Stimulated activated naive CD8-positive, alpha-beta T cell treated with anti-CD3 and anti-CD28 coated beads, Interleukin-15, amount 100 ng/mL, for 72 hours (primary cell): Measurements from ENCODE around the gene WDFY3.

Experiments
- ATAC-seq: fragments of 150-1000 bp; cut with Tn5 transposase; 2 replicates; pipeline ENCODE4 v1.10.0; 2021; ENCODE audit warnings: mild to moderate bottlenecking, moderate library complexity
- DNase-seq, 2 donors: peaks; one replicate each; pipeline ENCODE4 v3.0.0; 2021 to 2022
- H3K27ac Mint-ChIP-seq, 2 donors: one replicate each; pipeline ENCODE4 v1.8.0; 2022; ENCODE audit warnings: mild to moderate bottlenecking in 2 of 2, mixed read lengths in 2 of 2, moderate library complexity in 2 of 2
- H3K27me3 Mint-ChIP-seq: one replicate; pipeline ENCODE4 v1.8.0; 2022; ENCODE audit warnings: mixed read lengths
- H3K4me1 Mint-ChIP-seq: one replicate; pipeline ENCODE4 v1.8.0; 2022; ENCODE audit warnings: mild to moderate bottlenecking, mixed read lengths
- H3K4me3 Mint-ChIP-seq, 2 donors: one replicate each; pipeline ENCODE4 v1.8.0; 2022; ENCODE audit warnings: mild to moderate bottlenecking in 2 of 2, mixed read lengths in 2 of 2, moderate library complexity in 1 of 2
- H3K9me3 Mint-ChIP-seq, 2 donors: one replicate each; pipeline ENCODE4 v1.8.0; 2022; ENCODE audit warnings: mixed read lengths in 2 of 2

WDFY3 gene

DNA sequence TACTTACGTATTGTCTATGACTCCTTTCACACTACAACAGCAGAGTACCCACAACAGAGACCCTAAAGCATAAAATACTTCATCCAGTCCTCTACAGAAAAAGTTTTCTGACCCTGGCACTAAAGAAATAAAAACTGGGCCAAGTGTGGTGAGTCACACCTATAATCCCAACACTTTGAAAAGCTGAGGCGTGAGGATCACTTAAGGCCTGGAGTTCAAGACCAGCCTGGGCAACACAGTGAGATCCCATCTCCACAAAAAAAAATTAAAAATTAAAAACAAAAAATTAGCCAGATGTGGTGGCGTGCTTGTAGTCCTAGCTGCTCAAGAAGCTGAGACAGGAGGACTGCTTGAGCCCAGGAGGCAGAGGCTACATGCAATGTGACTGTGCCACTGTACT lies 66.9 kb downstream of the WDFY3 start:
- no peaks in the 10 kb centered on the region for H3K9me3 Mint-ChIP-seq
- no peak for DNase-seq
- H3K4me3 Mint-ChIP-seq = no peak overlapping the region
- no peak for ATAC-seq
- H3K4me1 Mint-ChIP-seq = no peaks in the 10 kb centered on the region
- H3K27me3 Mint-ChIP-seq = no peaks in the 10 kb centered on the region
- no peak overlapping the region for H3K27ac Mint-ChIP-seq

- DNase-seq (no peak), ATAC-seq (no peak)
- H3K4me1 Mint-ChIP-seq = no peaks in the 10 kb centered on the region
- no peaks in the 10 kb centered on the region for H3K27me3 Mint-ChIP-seq
- H3K9me3 Mint-ChIP-seq = no peaks in the 10 kb centered on the region
- no peak overlapping the region for H3K4me3 Mint-ChIP-seq
- H3K27ac Mint-ChIP-seq = no peak overlapping the region
Measured at GRCh38 chr4:84897516-84897915, 69.0 kb downstream of the WDFY3 start.

GRCh38 chr4:84895283-84895682 lies 71.2 kb downstream of the WDFY3 start:
- H3K9me3 Mint-ChIP-seq = no peaks in the 10 kb centered on the region
- no peaks in the 10 kb centered on the region for H3K4me1 Mint-ChIP-seq
- ATAC-seq (no peak), DNase-seq (no peak)
- H3K27ac Mint-ChIP-seq = no peak overlapping the region
- no peak overlapping the region for H3K4me3 Mint-ChIP-seq
- H3K27me3 Mint-ChIP-seq = no peaks in the 10 kb centered on the region

DNA sequence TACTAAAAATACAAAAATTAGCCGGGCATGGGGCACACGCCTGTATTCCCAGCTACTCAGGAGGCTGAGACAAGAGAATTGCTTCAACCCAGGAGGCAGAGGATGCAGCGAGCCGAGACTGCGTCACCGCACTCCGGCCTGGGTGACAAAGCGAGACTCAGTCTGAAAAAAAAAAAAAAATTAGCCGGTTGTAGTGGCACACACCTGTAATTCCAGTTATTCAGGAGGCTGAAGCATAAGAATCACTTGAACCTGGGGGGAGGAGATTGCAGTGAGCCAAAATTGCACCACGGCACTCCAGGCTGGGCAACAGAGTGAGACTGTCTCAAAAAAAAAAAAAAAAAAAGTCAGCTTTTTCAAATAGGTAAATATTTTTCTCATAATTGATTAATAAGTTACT lies 71.9 kb downstream of the WDFY3 start:
- H3K27me3 Mint-ChIP-seq = no peaks in the 10 kb centered on the region
- DNase-seq (no peak), ATAC-seq (no peak)
- H3K4me3 Mint-ChIP-seq = no peak overlapping the region
- H3K27ac Mint-ChIP-seq = no peak overlapping the region
- H3K4me1 Mint-ChIP-seq = no peaks in the 10 kb centered on the region
- no peaks in the 10 kb centered on the region for H3K9me3 Mint-ChIP-seq

GRCh38 chr4:84892950-84893349 lies 73.5 kb downstream of the WDFY3 start:
- Mint-ChIP-seq H3K27me3 (no peaks in the 10 kb centered on the region), H3K4me3 (no peak overlapping the region), H3K9me3 (no peaks in the 10 kb centered on the region), H3K4me1 (no peaks in the 10 kb centered on the region), H3K27ac (no peak overlapping the region)
- DNase-seq (no peak), ATAC-seq (no peak)

GRCh38 chr4:84887824-84888223 lies 78.7 kb downstream of the WDFY3 start:
- no peak for DNase-seq
- no peak overlapping the region for H3K4me3 Mint-ChIP-seq
- H3K27ac Mint-ChIP-seq = no peak overlapping the region
- no peaks in the 10 kb centered on the region for H3K27me3 Mint-ChIP-seq
- H3K4me1 Mint-ChIP-seq = no peaks in the 10 kb centered on the region
- ATAC-seq = no peak
- no peaks in the 10 kb centered on the region for H3K9me3 Mint-ChIP-seq

- Mint-ChIP-seq H3K4me1 (no peaks in the 10 kb centered on the region), H3K27me3 (no peaks in the 10 kb centered on the region), H3K27ac (no peak overlapping the region), H3K4me3 (no peak overlapping the region), H3K9me3 (no peaks in the 10 kb centered on the region)
- ATAC-seq = no peak
- DNase-seq = no peak
Measured at GRCh38 chr4:84879651-84880200, 86.8 kb downstream of the WDFY3 start.

GRCh38 chr4:84878546-84878945 lies 87.9 kb downstream of the WDFY3 start:
- Mint-ChIP-seq H3K27me3 (no peaks in the 10 kb centered on the region), H3K27ac (no peak overlapping the region), H3K4me3 (no peak overlapping the region), H3K9me3 (no peaks in the 10 kb centered on the region), H3K4me1 (no peaks in the 10 kb centered on the region)
- DNase-seq (no peak), ATAC-seq (no peak)

DNA sequence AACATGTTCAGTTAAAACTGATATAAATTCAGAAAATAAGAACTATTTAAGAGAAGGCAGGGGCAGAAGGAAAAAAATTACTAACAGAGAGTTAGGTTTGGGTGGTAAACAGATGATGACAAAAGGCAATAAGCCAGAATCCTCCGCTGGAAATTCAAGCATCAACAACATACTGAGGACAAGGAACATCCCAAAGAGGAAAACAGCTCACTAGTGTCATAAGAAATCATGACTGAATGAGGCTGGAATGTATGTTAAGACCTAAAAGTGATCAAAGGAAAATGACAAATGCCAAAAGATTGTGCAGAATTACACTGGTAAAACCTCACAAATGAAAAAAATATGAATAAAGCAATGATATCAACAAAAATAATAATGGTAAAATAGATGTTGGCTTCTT lies 88.4 kb downstream of the WDFY3 start:
- ATAC-seq (no peak), DNase-seq (no peak)
- H3K4me1 Mint-ChIP-seq = no peaks in the 10 kb centered on the region
- H3K4me3 Mint-ChIP-seq = no peak overlapping the region
- no peaks in the 10 kb centered on the region for H3K9me3 Mint-ChIP-seq
- no peak overlapping the region for H3K27ac Mint-ChIP-seq
- no peaks in the 10 kb centered on the region for H3K27me3 Mint-ChIP-seq

DNA sequence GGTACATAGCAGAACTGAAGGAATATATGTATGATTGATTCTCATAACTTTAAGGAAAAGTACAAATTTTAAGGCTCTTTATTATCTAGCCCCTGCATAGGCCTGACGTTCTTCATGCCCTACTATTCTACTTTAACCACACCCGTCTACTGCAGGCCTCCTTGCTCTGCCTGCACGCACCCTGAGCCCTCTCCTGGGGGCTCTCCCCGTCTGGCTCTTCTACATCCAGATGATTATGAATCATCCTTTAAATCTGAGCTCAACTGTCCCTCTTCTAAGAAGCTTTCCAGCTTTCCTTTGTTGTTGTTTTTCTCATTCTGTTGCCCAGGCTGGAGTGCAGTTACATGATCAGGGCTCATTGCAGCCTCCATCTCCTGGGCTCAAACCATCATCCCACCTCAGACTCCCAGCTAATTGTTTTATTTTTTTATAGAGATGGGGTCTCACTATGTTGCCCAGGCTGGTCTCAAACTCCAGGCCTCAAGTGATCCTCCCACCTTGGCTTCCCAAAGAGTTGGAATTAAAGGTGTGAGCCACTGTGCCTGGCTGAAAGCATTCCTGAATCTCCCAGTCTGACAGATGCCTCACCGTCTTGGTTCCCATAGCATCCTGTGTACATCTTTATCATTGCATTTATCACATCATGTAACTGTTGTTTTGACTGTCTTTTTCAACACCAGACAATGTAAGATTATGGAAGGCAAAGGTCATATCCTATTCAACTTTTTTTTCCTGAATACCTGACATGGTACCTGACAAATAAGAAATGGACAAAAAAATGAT lies 89.2 kb downstream of the WDFY3 start:
- Mint-ChIP-seq H3K9me3 (no peaks in the 10 kb centered on the region), H3K27ac (no peak overlapping the region), H3K27me3 (no peaks in the 10 kb centered on the region), H3K4me1 (no peaks in the 10 kb centered on the region), H3K4me3 (no peak overlapping the region)
- ATAC-seq (no peak), DNase-seq (no peak)

DNA sequence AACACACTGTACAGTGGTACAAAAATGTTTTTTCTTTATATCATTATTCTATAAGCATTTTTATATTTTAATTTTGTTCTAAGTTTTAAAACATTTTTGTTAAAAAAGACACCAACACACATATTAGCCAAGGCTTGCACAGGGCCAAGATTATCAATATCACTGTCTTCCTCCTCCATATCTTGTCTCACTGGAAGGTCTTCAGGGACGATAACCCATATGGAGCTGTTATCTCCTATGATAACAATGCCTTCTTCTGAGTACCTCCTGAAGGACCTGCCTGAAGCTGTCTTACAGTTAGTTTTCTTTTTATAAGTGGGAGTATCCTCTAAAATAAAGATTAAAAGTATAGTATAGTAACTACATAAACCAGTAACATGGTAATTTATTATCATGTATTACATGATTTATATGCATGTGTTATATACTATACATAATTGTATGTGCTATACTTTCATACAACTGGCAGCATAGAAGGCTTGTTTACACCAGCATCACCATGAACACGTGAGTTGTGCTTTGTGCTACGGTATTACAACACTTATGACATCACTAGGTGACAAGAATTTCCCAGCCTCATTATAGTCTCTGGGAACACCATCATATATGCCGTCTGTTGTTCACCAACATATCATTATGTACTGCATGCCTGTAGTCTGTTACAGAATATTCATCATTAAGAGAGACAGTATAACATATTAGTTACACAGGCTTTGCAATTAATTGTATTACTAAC lies 90.7 kb downstream of the WDFY3 start:
- H3K27ac Mint-ChIP-seq = no peak overlapping the region
- ATAC-seq = no peak
- H3K9me3 Mint-ChIP-seq = no peaks in the 10 kb centered on the region
- no peak overlapping the region for H3K4me3 Mint-ChIP-seq
- DNase-seq = no peak
- H3K27me3 Mint-ChIP-seq = no peaks in the 10 kb centered on the region
- no peaks in the 10 kb centered on the region for H3K4me1 Mint-ChIP-seq

DNA sequence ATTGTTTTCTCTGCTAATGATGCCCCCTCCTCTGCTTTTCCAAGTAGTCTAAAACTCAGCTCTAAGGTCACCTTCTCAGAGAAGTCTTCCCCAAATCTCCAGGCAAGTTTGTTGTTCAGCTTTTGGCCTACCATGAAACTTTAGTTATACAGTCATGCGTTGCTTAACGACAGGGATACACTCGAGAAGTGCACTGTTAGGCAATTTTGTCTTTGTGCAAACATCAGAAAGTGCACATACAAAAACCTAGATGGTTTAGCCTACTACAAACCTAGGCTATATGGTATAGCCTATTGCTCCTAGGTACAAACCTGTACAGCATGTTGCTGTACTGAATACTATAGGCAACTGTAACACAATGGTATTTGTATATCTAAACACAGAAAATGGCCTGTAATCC lies 91.9 kb downstream of the WDFY3 start:
- H3K27me3 Mint-ChIP-seq = no peaks in the 10 kb centered on the region

DNA sequence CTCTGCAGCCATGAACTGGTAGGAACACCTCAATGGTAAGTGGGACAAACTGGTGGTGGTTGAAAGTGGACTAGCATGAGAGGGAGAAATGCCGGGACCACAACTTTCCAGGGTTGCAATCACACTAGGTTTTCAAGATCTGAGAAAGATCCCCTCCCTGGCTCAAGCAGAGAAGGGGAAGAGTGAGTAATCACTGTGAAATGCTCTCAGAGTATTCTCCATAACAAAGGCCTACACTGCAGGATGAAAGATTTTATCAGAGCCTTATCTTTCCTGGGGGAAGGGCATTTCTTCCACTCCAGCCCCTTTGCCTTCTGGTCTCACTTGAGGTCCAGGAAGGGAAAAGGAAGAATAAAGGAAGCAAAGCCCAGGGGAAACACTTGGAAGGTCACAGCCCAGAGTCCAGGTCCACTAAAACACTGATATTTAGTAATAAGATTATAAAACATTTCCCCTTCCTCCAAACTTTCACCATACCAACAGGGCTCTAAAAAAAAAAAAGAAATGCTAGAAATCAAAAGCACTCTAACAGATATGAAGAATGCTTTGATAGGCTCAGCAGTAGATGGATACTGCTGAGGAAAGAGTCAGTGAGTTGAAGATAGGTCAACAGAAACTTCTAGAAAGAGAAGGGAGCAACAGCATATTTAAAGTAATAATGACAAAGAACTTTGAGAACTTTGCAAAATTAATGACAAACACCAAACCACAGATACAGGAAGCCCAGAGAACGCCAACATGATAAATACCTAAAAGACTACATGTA lies 95.9 kb downstream of the WDFY3 start:
- H3K4me1 Mint-ChIP-seq = no peaks in the 10 kb centered on the region
- no peak for DNase-seq

More for the DNA sequence above, 91.9 kb downstream of the WDFY3 start:
- DNase-seq (no peak), ATAC-seq (no peak)
- Mint-ChIP-seq H3K4me3 (no peak overlapping the region), H3K27ac (no peak overlapping the region), H3K4me1 (no peaks in the 10 kb centered on the region), H3K9me3 (no peaks in the 10 kb centered on the region)

GRCh38 chr4:84866295-84866694 lies 100.2 kb downstream of the WDFY3 start:
- H3K27ac Mint-ChIP-seq = no peak overlapping the region
- no peaks in the 10 kb centered on the region for H3K27me3 Mint-ChIP-seq
- no peak overlapping the region for H3K4me3 Mint-ChIP-seq
- ATAC-seq (no peak), DNase-seq (no peak)
- H3K9me3 Mint-ChIP-seq = no peaks in the 10 kb centered on the region
- H3K4me1 Mint-ChIP-seq = no peaks in the 10 kb centered on the region

More for the DNA sequence above, 95.9 kb downstream of the WDFY3 start:
- no peaks in the 10 kb centered on the region for H3K27me3 Mint-ChIP-seq
- ATAC-seq = no peak
- no peaks in the 10 kb centered on the region for H3K9me3 Mint-ChIP-seq
- H3K27ac Mint-ChIP-seq = no peak overlapping the region
- H3K4me3 Mint-ChIP-seq = no peak overlapping the region

- Mint-ChIP-seq H3K27me3 (no peaks in the 10 kb centered on the region), H3K27ac (no peak overlapping the region), H3K9me3 (no peaks in the 10 kb centered on the region), H3K4me1 (no peaks in the 10 kb centered on the region), H3K4me3 (no peak overlapping the region)
- ATAC-seq (no peak), DNase-seq (no peak)
Measured at GRCh38 chr4:84865600-84865999, 100.9 kb downstream of the WDFY3 start.

DNA sequence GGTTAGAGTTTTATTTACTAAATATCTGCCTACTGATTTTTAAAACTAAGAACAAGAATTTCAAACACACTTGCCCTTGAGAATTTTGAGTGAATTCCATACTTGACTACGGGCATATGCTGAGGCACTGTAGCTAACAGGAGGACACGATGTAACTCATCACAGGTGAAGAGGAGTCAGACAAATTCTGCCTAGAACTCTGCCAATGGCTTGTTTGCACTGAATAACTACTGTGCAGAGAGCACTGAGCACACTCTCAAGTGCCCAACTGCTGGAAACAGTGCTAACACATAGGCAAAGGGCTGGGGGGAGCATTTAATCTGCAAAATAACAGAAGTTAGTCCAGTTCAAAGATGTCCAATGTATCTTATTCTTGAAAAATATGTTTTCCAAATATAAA lies 104.4 kb downstream of the WDFY3 start:
- H3K4me1 Mint-ChIP-seq = no peaks in the 10 kb centered on the region
- ATAC-seq (no peak), DNase-seq (no peak)
- H3K27ac Mint-ChIP-seq = no peak overlapping the region
- no peaks in the 10 kb centered on the region for H3K27me3 Mint-ChIP-seq
- no peak overlapping the region for H3K4me3 Mint-ChIP-seq
- H3K9me3 Mint-ChIP-seq = no peaks in the 10 kb centered on the region
